ENCODE data around the gene PANK4.

- TF ChIP-seq GATA2 (IDR thresholded peaks at IDR 0.05; ENCODE audit: low read depth, low read length) (no peak), GATA3 (IDR thresholded peaks at IDR 0.05; ENCODE audit: low read depth, low read length) (no peak)
These were observed 47.0 kb upstream of the PANK4 start for GRCh38 chr1:2573250-2573920.

Measured in SH-SY5Y (cell line).